NCI-H2171 (cell line): Measurements from ENCODE around the gene MYO1E.
"Not testable (repeated sequence)": the region's sequence is repeated elsewhere in the genome, so short reads cannot be mapped to it uniquely, and the experiment has no call there.

ENCODE experiments used
- DNase-seq: peaks from one replicate; lab custom pipeline; 2025; lab: John Stamatoyannopoulos, UW

Gene MYO1E

DNA sequence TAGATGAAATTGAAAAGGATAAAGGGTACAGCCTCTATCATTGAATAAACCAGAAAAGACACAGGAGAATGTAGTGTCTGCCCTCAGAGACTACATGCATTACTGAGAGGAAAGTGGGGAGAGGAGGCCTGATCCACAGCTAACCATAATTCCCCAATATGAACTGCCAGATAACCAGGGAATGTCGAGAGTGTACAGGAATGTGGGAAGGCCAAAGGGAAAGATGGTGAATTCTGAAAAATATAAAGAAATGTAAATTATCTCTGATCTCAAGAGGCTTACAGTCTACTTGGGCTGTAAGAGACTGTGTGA lies 22.3 kb downstream of the MYO1E start:
- no peak for DNase-seq

DNA sequence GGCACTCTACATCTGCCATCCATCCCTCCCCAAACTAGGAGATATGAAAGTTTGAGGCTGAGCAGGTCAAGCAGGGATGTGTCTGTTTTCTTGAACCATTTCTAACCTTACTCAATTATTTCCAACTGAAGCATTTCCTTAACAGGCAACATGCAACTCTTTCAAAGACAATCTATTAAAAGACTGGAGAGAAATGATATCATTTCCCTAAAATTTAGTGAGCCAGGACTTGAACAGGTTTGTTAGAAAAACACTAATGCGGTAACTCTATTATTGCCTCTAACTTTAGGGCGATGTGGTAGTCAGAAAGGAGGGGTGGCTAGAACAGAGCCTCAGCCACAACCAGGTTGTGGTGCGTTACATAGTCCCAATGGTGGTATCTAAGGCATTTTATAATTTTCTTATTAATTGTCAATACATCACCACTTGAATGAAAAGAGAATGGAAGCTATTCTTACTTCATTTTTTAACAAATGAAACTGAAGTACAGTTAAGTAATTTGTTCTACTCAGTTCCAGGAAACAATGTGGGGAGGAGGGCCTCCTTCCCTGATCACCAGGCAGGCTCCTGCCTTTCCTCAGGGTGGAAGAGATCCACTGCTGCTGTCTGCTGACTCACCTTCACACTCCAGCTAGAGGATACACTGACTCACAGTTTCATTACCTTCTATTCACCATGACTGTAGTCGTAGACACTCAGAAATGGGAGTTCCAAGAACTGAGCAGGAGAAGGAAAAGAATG lies 22.8 kb downstream of the MYO1E start:
- DNase-seq, result no peak

DNA sequence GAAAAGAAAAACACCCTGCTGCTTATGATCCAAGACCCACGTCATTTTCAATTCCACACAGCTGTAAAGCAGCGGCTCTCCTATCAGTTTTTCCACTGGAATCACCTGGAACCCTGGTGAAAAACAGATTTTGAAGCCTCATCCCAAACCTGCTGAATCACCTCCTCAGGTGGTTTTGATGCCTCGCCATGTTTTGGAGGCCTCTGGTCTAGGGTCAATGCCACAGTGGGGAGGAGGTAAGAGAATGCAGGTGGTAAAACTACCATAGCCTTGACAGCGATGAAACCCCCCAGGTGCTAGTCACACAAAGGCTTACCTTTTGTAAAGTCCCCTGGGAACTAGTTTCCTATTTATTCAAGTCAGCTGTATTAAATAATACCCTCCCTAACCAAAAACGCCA lies 24.8 kb downstream of the MYO1E start:
- DNase-seq, result no peak

- no peak for DNase-seq
These were observed 25.7 kb downstream of the MYO1E start for GRCh38 chr15:59346951-59347350.

- no peak for DNase-seq
These were observed 27.3 kb downstream of the MYO1E start for GRCh38 chr15:59345326-59345725.

DNA sequence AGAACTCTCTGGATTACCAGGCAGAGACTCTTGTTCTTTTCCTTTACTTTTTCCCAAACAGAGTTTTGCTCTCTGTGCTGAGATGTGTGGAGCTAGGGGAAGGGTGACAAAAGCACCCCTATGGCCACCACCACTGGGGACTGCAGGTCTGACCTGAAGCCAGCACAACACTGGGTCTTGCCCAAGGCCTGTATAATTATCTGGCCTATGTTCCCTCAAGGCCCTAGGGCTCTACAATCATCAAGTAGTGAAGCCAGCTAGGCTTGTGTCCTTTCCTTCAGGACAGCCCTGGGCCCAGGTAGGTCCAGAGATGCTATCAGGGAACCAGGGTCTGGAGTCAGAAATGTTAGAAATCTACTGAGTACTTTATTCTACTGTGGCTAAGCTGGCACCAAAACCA lies 28.4 kb downstream of the MYO1E start:
- DNase-seq, result no peak

GRCh38 chr15:59340325-59340724 lies 32.3 kb downstream of the MYO1E start:
- DNase-seq, result no peak

GRCh38 chr15:59339252-59339672 lies 33.4 kb downstream of the MYO1E start:
- DNase-seq, result no peak

- no peak for DNase-seq
These were observed 34.3 kb downstream of the MYO1E start for GRCh38 chr15:59338414-59338813.

- not testable (repeated sequence) for DNase-seq
These were observed 35.9 kb downstream of the MYO1E start for GRCh38 chr15:59336725-59337124.

DNA sequence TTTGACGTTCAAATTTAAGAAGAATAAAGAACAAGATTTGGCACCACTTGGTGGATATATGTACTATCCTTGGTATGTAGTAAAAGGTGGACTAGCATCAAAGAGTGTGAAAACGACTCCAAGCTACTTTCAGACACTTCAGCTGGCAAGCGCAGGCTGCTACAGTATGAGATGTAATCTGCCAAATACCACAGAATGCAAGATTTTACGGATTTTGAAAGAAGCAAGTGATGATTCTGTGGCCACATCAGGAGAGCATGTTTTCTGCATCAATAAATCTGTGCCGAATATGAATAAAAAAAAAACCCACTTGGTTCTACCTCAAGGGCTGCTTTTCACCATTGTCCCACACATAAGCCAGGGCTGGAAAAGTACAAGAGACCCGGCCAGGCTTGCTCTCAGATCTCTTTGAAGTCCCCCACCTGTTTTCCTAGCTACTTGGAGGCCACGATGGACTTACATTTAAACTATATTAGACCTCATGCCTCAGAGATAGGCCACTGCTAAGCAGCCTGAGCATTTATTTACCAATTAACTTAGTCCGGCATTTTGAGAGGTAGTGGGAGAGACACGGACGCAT lies 37.4 kb downstream of the MYO1E start:
- no peak for DNase-seq

DNA sequence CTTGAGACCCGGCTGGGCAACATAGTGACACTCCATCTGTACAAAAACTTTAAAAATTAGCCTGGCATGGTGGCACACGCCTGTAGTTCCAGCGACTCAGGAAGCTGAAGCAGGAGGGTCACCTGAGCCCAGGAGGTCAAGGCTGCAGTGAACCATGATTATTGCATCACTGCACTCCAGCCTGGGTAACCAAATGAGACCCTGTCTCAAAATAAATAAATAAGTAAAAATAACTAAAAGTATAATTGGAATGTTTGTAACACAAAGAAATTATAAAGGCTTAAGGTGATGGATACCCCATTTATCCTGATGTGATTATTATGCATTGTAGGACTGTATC lies 38.6 kb downstream of the MYO1E start:
- DNase-seq, result no peak

DNA sequence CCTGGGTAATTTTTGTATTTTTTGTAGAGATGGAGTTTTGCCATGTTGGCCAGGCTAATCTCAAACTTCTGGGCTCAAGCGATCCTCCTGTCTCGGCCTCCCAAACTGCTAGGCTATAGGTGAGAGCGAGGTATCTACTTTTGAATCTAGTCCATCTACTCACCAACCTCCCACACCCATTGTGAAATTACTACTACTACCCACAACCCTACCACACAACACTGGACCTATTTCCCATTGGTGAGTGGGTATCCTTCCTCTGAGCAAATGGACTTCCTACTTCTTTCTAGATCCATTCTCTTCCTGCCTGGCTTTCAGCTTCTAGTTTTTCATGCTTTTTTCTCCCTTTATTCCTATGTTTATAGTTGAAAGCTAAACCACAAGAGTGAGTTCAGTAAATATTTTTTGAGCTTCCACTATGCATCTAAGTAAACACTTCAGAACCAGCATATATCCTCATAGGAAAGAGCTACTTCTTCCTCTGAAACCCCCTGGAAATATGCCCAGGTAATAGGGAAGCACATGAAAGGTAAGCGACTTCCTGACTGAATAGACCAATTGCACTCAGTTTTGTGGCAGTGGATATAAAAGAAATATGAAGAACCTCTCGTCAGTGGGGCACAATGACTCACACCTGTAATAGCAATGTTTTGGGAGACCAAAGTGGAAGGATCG lies 39.1 kb downstream of the MYO1E start:
- DNase-seq, result no peak

DNA sequence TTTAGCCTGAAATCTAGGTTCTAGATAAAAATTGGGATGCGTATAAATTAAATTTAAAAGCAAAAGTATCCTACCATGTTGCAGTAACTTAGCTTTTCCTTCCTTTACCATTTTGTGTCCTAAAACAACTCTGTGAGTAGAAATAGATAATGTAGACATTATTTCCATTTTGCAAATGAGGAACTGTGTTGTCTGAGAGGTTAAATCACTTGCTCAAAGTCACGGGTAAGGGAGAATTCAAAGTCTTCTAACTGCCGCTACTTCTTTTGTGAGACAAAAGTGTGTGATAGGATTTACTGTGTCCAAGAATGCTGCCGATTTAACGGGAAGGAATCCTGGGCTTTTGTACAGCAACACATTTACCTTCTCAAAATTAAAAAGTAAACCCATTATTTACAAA lies 40.7 kb downstream of the MYO1E start:
- no peak for DNase-seq

DNA sequence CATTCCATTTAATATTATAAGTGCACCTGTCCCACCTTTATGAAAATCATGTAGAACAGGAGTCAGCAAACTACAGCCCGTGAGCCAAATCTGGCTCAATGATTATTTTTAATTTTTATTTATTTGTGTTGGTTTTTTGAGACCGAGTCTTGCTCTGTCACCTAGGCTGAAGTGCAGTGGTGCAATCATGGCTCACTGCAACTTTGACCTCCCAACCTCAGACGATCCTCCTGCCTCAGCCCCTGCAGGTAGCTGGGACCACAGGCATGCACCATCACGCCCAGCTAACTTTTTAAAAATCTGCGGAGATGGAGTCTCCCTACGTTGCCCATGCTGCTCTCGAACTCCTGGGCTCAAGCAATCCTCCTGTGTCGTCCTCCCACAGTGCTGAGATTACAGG lies 42.0 kb downstream of the MYO1E start:
- DNase-seq, result no peak

DNA sequence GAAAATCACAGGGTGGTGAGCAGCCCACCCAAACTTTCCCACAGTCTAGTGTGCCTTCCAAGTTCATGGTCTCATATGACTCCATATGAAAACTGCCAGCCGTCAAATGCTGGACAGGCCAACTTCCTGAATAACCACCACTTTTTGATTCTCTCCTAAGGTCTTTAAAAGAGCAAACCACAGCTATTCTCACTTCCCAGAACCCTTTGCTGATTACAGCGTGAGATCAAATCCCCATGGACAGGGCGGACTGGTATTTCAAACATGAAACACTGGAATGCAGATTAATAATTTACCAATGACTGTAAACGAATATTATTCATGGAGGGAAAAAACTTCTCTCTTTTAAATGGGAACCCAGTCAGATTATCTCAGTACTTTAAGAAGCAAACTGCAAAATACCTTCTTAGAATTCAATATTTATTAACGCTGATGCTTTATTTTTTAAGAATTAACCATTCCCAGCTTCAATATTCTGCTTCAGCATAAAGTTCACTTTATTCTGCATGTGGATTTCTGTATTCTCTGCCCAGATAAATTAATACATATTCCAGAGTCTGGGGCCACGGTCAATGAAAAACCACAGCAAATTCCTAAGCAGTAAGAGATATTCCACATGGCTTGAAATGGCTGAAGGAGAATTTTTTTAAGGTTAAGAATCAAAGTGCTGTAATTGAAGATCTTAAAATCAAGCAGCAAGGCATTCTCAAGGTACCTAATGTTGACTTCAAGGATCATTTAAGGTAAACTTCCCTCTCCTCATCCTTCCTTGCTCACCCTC lies 42.9 kb downstream of the MYO1E start:
- DNase-seq, result no peak

DNA sequence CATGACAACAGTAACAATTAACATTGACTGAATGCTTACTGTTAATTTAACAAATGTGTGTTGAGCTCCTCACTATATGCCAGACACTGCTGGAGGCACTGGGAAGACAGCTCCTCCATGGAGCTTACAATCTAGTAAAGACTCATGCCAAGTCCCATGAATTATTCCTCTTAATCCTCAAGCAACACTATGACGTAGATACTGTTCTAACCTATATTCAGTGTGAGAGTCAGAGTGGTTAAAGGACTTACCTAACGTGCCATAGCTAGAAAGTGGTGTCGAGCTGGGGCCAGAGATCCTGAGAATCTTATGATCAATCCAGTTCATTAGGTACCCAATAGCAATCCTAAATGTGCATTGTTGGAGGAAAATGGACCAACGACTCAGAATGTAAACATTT lies 43.6 kb downstream of the MYO1E start:
- DNase-seq, result no peak

GRCh38 chr15:59327942-59328341 lies 44.7 kb downstream of the MYO1E start:
- no peak for DNase-seq

- DNase-seq, result no peak
These were observed 45.8 kb downstream of the MYO1E start for GRCh38 chr15:59326856-59327255.

GRCh38 chr15:59322056-59322759 lies 50.5 kb downstream of the MYO1E start:
- DNase-seq, result no peak

DNA sequence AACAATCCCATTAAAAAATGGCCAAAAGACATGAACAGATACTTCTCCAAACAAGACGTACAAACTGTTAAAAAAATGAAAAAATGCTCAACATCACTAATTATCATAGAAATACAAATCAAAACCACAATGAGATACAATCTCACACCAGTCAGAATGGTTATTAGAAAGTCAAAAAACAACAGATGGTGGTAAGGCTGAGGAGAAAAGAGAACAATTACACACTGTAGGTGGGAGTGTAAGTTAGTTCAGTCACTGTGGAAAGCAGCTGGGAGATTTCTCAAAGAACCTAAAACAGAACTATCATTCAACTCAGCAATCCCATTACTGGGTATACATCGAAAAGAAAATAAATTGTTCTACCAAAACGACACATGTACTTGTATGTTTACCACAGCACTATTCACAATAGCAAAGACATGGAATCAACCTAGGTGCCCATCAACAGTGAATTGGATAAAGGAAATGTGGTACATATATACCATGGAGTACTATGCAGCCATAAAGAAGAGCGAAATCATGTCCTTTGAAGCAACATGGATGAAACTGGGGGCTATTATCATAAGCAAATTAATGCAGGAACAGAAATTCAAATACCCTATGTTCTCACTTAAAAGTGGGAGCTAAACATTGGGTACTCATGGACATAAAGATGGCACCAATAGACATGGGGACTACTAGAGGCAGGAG lies 51.5 kb downstream of the MYO1E start:
- DNase-seq, result peak; percentile 24

GRCh38 chr15:59317211-59317610 lies 55.5 kb downstream of the MYO1E start:
- DNase-seq, result no peak
